Endothelial cell of umbilical vein (primary cell): ENCODE measurements around the gene TRDMT1.

Experiments
- CTCF ChIP-seq, 2 donors: IDR thresholded peaks; 1 replicate in 1 of 2; 2 replicates in 1 of 2; pipeline ENCODE4 v1.5.1; 2011; ENCODE audit warnings: low read length in 2 of 2, mild to moderate bottlenecking in 2 of 2, moderate library complexity in 2 of 2, control low read depth in 1 of 2, inconsistent platforms in 1 of 2, low read depth in 1 of 2; ENCODE audit not compliant: insufficient read depth in 1 of 2; ENCODE audit errors: extremely low read depth in 1 of 2
- EZH2 ChIP-seq: IDR thresholded peaks from 2 replicates; pipeline ENCODE4 v1.6.1; 2012; ENCODE audit warnings: borderline replicate concordance, low read depth, mild to moderate bottlenecking, moderate library complexity, low read length, inconsistent platforms; ENCODE audit not compliant: severe bottlenecking
- FOS ChIP-seq: IDR thresholded peaks from 2 replicates; pipeline ENCODE4 v1.6.1; 2011; ENCODE audit warnings: mild to moderate bottlenecking, low read length, moderate library complexity, borderline replicate concordance; ENCODE audit not compliant: insufficient read depth
- JUN ChIP-seq: IDR thresholded peaks from 2 replicates; pipeline ENCODE4 v1.6.1; 2011; ENCODE audit warnings: borderline replicate concordance, low read depth; ENCODE audit not compliant: insufficient read length, insufficient read depth
- MAX ChIP-seq: IDR thresholded peaks from 2 replicates; pipeline ENCODE4 v1.6.1; 2011; ENCODE audit not compliant: insufficient read depth, insufficient read length
- MYC ChIP-seq: IDR thresholded peaks from one replicate; pipeline ENCODE4 v1.6.1; 2011; ENCODE audit warnings: mild to moderate bottlenecking, low read depth, low read length
- POLR2A ChIP-seq: IDR thresholded peaks from 2 replicates; pipeline ENCODE4 v1.6.1; 2012; ENCODE audit warnings: low read depth, mild to moderate bottlenecking, control low read depth, low read length
- POLR2AphosphoS5 ChIP-seq: IDR thresholded peaks from 2 replicates; pipeline ENCODE4 v1.6.1; 2012; ENCODE audit warnings: low read depth, mild to moderate bottlenecking, control low read depth, low read length, moderate library complexity; ENCODE audit not compliant: insufficient read depth

- TF ChIP-seq EZH2 (no peak), JUN (no peak), CTCF (IDR thresholded peaks at IDR 0.05; ENCODE audit: extremely low read depth in 1 of 2, insufficient read depth in 1 of 2, low read depth in 1 of 2, low read length in 2 of 2) (no peak), POLR2A (no peak), POLR2AphosphoS5 (no peak), MYC (no peak), MAX (no peak), FOS (no peak)
These were observed 54.6 kb downstream of the TRDMT1 start for GRCh38 chr10:17146892-17147291.
